ENCODE measurements around the gene IGF1R. TPM values are rescaled to one million over a fixed set of nuclear protein-coding genes. Genes with fewer than 3 reads are reported as not detected.

IGF1R gene
- total RNA-seq, 1 experiment from 2014 or later: 125 TPM

DNA sequence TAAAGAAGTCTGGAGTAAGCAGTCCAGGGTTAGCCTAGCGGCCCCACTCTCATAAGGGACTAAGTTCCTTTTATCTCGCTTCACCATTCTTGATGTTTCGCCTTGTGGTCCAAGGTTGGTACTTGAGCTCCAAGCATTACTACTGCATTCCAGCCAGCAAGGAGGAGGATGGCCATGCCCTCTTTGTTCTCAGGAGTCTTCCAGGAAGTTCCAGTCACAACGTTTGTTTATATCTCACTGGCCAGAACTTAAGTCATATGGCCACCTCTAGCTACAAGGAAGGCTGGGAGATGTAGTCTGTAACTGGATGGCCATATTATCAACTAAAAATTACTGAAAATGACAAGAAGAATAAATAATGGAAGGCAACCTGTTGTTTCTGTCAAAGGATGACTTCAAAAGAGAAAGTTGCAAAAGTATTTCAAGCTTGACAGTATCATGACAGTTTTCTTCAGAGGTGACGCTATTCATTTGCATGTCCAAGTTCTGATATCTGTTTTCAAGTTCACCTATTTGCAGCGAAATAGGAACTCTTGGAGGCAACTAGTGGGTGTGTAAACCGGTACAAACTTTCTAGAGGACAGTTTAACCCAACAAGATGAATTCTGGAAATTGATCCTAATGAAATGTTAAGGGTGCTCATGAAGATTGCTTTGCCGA lies 240.6 kb downstream of the IGF1R start:
- Mint-ChIP-seq H3K9me3 (no peaks in the 10 kb centered on the region), H3K27me3 (ENCODE audit: low read depth) (no peaks in the 10 kb centered on the region), H3K36me3 (peaks cover 6% of the 10 kb centered on the region), H3K27ac (no peak overlapping the region; the same call in 1 of the 2 replicates), H3K4me1 (peaks cover 61% of the 10 kb centered on the region), H3K4me3 (no peak overlapping the region)
- POLR2A ChIA-PET: no interaction called here
- TF ChIP-seq PRRX2 (CRISPR knock-in tag; IDR thresholded peaks at IDR 0.05) (no peak), ESRRA (CRISPR knock-in tag; IDR thresholded peaks at IDR 0.05; ENCODE audit: borderline replicate concordance) (no peak), GTF2I (CRISPR knock-in tag; conservative IDR thresholded peaks at IDR 0.05) (no peak)
- TF ChIP-seq, protein P1, sequence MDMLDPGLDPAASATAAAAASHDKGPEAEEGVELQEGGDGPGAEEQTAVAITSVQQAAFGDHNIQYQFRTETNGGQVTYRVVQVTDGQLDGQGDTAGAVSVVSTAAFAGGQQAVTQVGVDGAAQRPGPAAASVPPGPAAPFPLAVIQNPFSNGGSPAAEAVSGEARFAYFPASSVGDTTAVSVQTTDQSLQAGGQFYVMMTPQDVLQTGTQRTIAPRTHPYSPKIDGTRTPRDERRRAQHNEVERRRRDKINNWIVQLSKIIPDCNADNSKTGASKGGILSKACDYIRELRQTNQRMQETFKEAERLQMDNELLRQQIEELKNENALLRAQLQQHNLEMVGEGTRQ (CRISPR knock-in tag; IDR thresholded peaks at IDR 0.05): peak; percentile 65
- TF ChIP-seq, protein P2, sequence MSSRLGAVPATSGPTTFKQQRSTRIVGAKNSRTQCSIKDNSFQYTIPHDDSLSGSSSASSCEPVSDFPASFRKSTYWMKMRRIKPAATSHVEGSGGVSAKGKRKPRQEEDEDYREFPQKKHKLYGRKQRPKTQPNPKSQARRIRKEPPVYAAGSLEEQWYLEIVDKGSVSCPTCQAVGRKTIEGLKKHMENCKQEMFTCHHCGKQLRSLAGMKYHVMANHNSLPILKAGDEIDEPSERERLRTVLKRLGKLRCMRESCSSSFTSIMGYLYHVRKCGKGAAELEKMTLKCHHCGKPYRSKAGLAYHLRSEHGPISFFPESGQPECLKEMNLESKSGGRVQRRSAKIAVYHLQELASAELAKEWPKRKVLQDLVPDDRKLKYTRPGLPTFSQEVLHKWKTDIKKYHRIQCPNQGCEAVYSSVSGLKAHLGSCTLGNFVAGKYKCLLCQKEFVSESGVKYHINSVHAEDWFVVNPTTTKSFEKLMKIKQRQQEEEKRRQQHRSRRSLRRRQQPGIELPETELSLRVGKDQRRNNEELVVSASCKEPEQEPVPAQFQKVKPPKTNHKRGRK (CRISPR knock-in tag; IDR thresholded peaks at IDR 0.05; ENCODE audit: borderline replicate concordance): no peak
- CTCF ChIA-PET: interaction anchor here (1.2 kb wide), 1 partner anchor 15 kb away, joined by 4 read pairs; no protein-coding TSS in a partner anchor
- ATAC-seq (peak; percentile 46; the same call in 1 of the 2 replicates), DNase-seq (ENCODE audit: low spot score) (no peak)

DNA sequence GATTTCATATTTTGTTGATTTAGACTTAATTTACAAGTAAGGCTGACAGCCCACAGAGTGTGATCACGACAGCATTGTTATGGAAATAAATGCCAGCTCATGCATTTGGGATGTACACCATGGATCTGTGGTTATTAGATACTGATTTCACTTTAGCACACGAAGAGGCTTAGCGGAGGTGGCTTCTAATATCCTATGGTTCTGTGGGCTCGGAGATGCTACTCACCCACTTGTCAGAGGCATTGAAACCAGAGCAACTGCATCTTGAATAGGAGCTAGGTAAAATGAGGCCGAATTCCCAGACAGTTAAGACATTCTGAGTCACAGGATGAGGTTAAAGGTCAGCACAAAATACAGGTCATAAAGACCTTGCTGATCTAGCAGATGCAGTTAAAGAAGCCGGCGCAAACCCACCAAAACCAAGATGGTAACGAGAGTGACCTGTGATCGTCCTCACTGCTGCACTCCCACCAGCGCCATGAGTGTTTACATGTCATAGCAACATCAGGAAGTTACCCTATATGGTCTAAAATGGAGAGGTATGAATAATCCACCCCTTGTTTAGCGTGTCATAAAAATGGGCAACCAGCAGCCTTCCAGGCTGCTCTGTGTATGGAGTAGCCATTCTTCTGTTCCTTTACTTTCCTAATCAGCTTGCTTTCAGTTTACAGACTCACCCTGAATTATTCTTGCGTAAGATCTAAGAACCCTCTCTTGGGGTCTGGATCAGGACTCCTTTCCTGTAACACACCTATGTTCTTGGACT lies 241.8 kb downstream of the IGF1R start:
- POLR2A ChIA-PET: no interaction called here
- H3K4me3 Mint-ChIP-seq: no peak overlapping the region
- TF ChIP-seq ZNF219 (CRISPR knock-in tag; IDR thresholded peaks at IDR 0.05; ENCODE audit: borderline replicate concordance) (no peak), SP1 (CRISPR knock-in tag; conservative IDR thresholded peaks at IDR 0.05) (no peak), CREB1 (CRISPR knock-in tag; IDR thresholded peaks at IDR 0.05) (no peak), NFE2L1 (CRISPR knock-in tag; IDR thresholded peaks at IDR 0.05) (no peak), PRRX2 (CRISPR knock-in tag; IDR thresholded peaks at IDR 0.05) (no peak), ZNF232 (CRISPR knock-in tag; IDR thresholded peaks at IDR 0.05) (no peak)
- TF ChIP-seq, protein P3, sequence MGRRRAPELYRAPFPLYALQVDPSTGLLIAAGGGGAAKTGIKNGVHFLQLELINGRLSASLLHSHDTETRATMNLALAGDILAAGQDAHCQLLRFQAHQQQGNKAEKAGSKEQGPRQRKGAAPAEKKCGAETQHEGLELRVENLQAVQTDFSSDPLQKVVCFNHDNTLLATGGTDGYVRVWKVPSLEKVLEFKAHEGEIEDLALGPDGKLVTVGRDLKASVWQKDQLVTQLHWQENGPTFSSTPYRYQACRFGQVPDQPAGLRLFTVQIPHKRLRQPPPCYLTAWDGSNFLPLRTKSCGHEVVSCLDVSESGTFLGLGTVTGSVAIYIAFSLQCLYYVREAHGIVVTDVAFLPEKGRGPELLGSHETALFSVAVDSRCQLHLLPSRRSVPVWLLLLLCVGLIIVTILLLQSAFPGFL (CRISPR knock-in tag; IDR thresholded peaks at IDR 0.05; ENCODE audit: borderline replicate concordance): no peak
- TF ChIP-seq, protein P4, sequence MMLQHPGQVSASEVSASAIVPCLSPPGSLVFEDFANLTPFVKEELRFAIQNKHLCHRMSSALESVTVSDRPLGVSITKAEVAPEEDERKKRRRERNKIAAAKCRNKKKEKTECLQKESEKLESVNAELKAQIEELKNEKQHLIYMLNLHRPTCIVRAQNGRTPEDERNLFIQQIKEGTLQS (CRISPR knock-in tag; conservative IDR thresholded peaks at IDR 0.05): no peak
- TF ChIP-seq, protein P2 (CRISPR knock-in tag; IDR thresholded peaks at IDR 0.05; ENCODE audit: borderline replicate concordance): no peak
- TF ChIP-seq, protein P5, sequence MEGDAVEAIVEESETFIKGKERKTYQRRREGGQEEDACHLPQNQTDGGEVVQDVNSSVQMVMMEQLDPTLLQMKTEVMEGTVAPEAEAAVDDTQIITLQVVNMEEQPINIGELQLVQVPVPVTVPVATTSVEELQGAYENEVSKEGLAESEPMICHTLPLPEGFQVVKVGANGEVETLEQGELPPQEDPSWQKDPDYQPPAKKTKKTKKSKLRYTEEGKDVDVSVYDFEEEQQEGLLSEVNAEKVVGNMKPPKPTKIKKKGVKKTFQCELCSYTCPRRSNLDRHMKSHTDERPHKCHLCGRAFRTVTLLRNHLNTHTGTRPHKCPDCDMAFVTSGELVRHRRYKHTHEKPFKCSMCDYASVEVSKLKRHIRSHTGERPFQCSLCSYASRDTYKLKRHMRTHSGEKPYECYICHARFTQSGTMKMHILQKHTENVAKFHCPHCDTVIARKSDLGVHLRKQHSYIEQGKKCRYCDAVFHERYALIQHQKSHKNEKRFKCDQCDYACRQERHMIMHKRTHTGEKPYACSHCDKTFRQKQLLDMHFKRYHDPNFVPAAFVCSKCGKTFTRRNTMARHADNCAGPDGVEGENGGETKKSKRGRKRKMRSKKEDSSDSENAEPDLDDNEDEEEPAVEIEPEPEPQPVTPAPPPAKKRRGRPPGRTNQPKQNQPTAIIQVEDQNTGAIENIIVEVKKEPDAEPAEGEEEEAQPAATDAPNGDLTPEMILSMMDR (IDR thresholded peaks at IDR 0.05): no peak
- TF ChIP-seq, protein P6, sequence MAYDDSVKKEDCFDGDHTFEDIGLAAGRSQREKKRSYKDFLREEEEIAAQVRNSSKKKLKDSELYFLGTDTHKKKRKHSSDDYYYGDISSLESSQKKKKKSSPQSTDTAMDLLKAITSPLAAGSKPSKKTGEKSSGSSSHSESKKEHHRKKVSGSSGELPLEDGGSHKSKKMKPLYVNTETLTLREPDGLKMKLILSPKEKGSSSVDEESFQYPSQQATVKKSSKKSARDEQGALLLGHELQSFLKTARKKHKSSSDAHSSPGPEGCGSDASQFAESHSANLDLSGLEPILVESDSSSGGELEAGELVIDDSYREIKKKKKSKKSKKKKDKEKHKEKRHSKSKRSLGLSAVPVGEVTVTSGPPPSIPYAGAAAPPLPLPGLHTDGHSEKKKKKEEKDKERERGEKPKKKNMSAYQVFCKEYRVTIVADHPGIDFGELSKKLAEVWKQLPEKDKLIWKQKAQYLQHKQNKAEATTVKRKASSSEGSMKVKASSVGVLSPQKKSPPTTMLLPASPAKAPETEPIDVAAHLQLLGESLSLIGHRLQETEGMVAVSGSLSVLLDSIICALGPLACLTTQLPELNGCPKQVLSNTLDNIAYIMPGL (CRISPR knock-in tag; IDR thresholded peaks at IDR 0.05): no peak
- TF ChIP-seq, protein P7, sequence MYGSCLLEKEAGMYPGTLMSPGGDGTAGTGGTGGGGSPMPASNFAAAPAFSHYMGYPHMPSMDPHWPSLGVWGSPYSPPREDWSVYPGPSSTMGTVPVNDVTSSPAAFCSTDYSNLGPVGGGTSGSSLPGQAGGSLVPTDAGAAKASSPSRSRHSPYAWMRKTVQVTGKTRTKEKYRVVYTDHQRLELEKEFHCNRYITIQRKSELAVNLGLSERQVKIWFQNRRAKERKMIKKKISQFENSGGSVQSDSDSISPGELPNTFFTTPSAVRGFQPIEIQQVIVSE (CRISPR knock-in tag; IDR thresholded peaks at IDR 0.05; ENCODE audit: borderline replicate concordance): no peak
- TF ChIP-seq, protein P8, sequence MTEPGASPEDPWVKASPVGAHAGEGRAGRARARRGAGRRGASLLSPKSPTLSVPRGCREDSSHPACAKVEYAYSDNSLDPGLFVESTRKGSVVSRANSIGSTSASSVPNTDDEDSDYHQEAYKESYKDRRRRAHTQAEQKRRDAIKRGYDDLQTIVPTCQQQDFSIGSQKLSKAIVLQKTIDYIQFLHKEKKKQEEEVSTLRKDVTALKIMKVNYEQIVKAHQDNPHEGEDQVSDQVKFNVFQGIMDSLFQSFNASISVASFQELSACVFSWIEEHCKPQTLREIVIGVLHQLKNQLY (CRISPR knock-in tag; IDR thresholded peaks at IDR 0.05): no peak
- TF ChIP-seq, protein P9, sequence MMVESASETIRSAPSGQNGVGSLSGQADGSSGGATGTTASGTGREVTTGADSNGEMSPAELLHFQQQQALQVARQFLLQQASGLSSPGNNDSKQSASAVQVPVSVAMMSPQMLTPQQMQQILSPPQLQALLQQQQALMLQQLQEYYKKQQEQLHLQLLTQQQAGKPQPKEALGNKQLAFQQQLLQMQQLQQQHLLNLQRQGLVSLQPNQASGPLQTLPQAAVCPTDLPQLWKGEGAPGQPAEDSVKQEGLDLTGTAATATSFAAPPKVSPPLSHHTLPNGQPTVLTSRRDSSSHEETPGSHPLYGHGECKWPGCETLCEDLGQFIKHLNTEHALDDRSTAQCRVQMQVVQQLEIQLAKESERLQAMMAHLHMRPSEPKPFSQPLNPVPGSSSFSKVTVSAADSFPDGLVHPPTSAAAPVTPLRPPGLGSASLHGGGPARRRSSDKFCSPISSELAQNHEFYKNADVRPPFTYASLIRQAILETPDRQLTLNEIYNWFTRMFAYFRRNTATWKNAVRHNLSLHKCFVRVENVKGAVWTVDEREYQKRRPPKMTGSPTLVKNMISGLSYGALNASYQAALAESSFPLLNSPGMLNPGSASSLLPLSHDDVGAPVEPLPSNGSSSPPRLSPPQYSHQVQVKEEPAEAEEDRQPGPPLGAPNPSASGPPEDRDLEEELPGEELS (CRISPR knock-in tag; IDR thresholded peaks at IDR 0.05): no peak

More for the DNA sequence above, 241.8 kb downstream of the IGF1R start:
- CTCF ChIA-PET: interaction anchor here (1.2 kb wide), 1 partner anchor 16 kb away, joined by 4 read pairs; no protein-coding TSS in a partner anchor
- no peaks in the 10 kb centered on the region for H3K27me3 Mint-ChIP-seq (ENCODE audit: low read depth)
- peaks cover 53% of the 10 kb centered on the region for H3K4me1 Mint-ChIP-seq
- H3K9me3 Mint-ChIP-seq: no peaks in the 10 kb centered on the region
- ATAC-seq (no peak), DNase-seq (ENCODE audit: low spot score) (no peak)
- peak overlapping the region; percentile 69 for H3K27ac Mint-ChIP-seq
- peaks cover 7% of the 10 kb centered on the region for H3K36me3 Mint-ChIP-seq

Data from WTC11 (cell line).